ENCODE measurements around the gene SLC34A1.
A peak's percentile ranks its signal among the peaks of the same experiment; 100 is the strongest.

The SLC34A1 gene

DNA sequence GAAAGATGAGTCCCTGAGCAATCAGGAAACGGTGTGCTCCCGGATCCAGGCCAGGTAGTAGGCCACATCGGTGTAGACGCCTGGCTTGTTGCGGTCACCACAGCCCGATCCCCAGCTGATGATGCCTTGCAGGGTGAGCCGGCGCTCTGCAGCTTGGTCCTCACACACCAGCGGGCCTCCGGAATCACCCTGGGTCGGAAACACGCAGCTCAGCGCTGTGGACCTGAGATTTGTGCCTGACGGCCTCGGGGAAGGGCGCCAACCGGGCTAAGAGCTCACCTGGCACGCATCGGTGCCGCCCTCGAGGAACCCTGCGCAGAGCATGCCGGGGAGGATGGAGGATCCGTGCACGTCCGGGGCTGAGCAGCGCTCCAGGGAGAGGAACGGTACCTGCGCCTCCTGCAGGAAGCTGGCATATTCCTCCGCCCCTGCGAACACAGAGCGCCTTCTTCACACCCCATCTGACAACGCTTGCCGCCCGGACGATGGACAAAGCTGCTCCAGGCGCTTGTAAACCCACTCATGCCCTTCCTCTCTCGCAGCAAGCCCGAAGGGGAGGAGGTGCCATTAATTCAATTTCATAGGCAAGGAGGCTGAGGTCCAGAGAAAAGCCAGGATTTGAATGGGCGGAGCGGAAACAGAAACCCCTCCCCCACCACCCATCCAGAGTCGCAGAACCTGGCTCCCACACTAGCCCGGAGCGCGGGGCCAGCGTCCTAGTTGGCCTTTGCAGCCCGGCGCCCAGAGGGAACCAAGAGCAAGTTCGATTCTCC lies 18.2 kb downstream of the SLC34A1 start:
- peak; percentile 85 for DNase-seq (ENCODE audit: low spot score)
- TF ChIP-seq CTCF (IDR thresholded peaks at IDR 0.05; ENCODE audit: extremely low read depth, missing control alignments), result peak; percentile 59

- peak; percentile 76 for DNase-seq (ENCODE audit: low spot score)
- TF ChIP-seq CTCF (IDR thresholded peaks at IDR 0.05; ENCODE audit: extremely low read depth, missing control alignments), result no peak
Observed at GRCh38 chr5:177403102-177403791, 19.0 kb downstream of the SLC34A1 start.

GRCh38 chr5:177403792-177404640 lies 19.8 kb downstream of the SLC34A1 start:
- peak; percentile 82 for TF ChIP-seq CTCF (IDR thresholded peaks at IDR 0.05; ENCODE audit: extremely low read depth, missing control alignments)
- DNase-seq (ENCODE audit: low spot score), result peak; percentile 96

- DNase-seq (ENCODE audit: low spot score), result peak; percentile 26
- TF ChIP-seq CTCF (IDR thresholded peaks at IDR 0.05; ENCODE audit: extremely low read depth, missing control alignments), result no peak
Observed at GRCh38 chr5:177404641-177405179, 20.5 kb downstream of the SLC34A1 start.

DNA sequence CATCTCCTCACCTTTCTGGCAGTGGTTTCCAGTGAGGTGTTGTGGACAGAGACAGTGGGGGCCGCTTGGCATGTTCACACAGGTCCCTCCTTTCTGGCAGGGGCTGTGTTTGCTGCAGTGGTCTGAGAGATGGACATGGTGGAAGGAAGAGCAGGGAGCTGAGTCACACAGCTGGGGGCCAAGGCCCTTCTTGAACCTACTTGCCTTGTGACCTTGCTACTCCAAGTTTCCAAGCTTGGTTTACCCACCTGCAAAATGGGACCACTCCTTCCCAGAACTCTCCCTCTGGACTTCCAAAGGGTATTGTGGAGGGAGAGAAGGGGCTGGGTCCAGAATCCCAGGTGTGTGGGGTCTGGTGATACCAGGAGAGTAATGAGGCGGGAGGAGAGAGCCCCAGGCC lies 21.1 kb downstream of the SLC34A1 start:
- DNase-seq (ENCODE audit: low spot score), result no peak
- TF ChIP-seq CTCF (IDR thresholded peaks at IDR 0.05; ENCODE audit: extremely low read depth, missing control alignments), result no peak

GRCh38 chr5:177405805-177406204 lies 21.6 kb downstream of the SLC34A1 start:
- TF ChIP-seq CTCF (IDR thresholded peaks at IDR 0.05; ENCODE audit: extremely low read depth, missing control alignments), result no peak

More at GRCh38 chr5:177405805-177406204, 21.6 kb downstream of the SLC34A1 start:
- no peak for DNase-seq (ENCODE audit: low spot score)
